HG02970 (cell line): ENCODE data around the gene CDK3.

Source experiments
- ATAC-seq: cut with Tn5 transposase; IDR thresholded peaks from one replicate; pipeline ENCODE4 v1.9.1; 2021; ENCODE audit warnings: mild to moderate bottlenecking, moderate library complexity, moderate number of reproducible peaks; ENCODE audit not compliant: unreplicated experiment, low FRiP score

The CDK3 gene

GRCh38 chr17:76013377-76013932 is 12.8 kb downstream of the CDK3 start:
- ATAC-seq: no peak

- no peak for ATAC-seq
These were observed 13.7 kb downstream of the CDK3 start for GRCh38 chr17:76014100-76014924.

DNA sequence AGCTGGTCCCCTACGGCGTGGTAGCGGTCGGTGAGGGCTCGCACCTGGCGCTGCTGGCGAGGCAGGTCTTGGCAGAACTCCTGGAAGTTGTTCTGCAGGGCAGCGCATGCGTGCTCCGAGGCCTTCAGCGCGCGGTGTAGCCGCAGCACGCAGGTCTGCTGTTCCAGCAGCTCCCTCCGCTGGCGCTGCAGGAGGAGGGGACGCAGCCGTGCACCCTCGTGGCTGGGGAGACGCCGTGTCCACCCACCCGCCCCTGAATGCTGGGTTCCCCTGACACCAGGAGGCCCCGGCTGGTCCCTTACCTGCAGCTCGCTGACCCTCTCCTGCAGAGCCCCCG is 14.2 kb downstream of the CDK3 start:
- ATAC-seq: no peak

GRCh38 chr17:76017481-76018339 is 17.1 kb downstream of the CDK3 start:
- ATAC-seq: no peak

DNA sequence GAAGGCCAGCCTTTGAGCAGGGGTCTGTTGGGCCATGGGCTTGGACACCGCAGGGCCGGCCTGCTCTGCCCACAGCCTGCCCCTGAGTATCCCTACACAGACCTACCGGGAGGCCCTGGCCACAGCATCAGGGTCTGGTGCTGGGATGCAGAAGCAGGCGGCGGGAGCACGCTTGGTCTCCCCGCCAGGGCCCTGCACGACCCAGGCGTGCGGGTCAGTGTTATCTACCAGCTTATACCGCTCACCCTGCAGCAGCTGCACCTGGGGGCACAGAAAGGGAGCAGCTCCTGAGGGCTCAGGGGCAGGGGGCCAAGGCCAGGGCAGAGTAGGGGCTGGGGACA is 17.7 kb downstream of the CDK3 start:
- ATAC-seq: no peak

GRCh38 chr17:76018801-76019200 is 18.1 kb downstream of the CDK3 start:
- no peak for ATAC-seq

DNA sequence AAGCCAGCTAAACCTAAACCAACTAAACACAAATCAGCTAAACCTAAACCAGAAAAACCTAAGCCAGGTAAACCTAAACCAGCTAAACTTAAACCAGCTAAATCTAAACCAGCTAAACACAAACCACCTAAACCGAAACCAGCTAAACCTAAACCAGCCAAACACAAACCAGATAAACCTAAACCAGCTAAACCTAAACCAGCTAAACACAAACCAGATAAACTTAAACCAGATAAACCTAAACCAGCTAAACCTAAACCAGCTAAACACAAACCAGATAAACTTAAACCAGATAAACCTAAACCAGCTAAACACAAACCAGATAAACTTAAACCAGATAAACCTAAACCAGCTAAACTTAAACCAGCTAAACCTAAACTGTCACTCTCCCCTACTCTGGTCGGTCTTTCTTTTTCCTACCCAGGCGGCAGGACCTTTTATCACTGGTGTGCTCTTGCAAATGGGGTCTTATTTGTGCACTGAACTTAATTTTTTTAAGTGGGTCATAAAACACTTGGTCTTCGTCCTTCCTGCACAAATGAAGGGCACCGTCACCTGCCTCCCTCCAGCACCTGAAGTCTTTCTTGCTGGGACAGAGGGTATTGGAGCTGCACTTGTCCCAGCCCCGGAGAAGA is 19.3 kb downstream of the CDK3 start:
- ATAC-seq: no peak

DNA sequence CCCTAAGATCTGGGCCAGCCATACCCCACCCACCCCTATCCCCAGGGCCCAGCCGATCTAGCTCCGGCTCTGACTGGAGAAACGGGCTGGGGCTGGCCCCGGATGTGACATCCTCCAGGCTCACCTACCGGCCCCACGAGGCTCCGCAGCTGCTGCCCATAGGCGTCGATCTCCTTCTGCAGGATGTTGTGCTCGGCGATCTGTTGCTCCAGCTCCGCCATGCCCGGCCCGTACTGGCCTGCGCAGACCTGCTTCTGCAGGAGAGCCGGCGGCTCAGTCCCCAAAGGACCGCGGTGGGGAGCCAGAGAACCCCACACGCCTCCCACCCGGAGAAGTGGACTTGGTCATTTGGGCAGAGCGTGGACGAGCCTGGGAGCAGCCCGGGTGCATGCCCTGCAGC is 21.6 kb downstream of the CDK3 start:
- no peak for ATAC-seq

- no peak for ATAC-seq
These were observed 22.6 kb downstream of the CDK3 start for GRCh38 chr17:76022973-76023899.

GRCh38 chr17:76023900-76024237 is 23.2 kb downstream of the CDK3 start:
- no peak for ATAC-seq

DNA sequence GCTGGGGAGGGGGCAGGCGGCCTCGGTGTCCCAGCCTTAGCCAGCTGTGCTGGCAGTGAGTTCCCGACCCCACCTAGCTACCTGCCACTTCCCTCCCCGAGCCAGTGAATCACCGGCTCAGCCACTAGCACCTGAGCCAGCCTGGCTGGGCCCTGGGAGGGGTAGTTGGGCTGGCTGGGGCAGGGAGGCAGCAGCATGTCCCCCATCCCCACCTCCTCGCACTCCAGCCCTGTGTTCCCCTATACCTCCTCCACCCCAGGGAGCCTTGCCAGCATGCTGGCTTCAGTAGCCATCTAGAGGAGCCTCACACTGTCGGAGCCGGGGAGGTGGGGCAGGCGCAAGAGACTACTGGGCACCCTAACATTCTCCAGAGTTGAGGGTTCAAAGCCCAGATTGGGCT is 23.7 kb downstream of the CDK3 start:
- ATAC-seq: no peak

DNA sequence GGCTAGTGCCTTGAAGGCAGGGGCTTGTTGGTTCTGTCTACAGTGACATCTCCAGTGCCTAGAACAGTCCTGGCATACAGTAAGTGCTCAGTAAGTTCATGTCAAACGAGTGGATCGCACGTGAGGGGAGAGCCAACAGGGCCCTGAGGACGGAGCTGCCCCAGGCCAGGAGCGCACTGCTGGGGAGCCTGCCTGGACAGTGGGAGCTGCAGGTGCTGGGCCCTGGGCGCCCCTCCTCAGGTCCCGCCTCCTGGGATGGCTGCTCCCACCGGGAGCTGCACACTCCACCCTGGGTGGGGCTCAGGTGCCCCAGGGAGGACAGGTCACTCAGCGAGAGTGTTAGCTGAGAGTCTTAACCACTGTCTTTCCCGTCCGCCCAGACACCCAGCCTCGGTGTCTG is 24.6 kb downstream of the CDK3 start:
- ATAC-seq: no peak

GRCh38 chr17:76026714-76027158 is 26.1 kb downstream of the CDK3 start:
- ATAC-seq: no peak

DNA sequence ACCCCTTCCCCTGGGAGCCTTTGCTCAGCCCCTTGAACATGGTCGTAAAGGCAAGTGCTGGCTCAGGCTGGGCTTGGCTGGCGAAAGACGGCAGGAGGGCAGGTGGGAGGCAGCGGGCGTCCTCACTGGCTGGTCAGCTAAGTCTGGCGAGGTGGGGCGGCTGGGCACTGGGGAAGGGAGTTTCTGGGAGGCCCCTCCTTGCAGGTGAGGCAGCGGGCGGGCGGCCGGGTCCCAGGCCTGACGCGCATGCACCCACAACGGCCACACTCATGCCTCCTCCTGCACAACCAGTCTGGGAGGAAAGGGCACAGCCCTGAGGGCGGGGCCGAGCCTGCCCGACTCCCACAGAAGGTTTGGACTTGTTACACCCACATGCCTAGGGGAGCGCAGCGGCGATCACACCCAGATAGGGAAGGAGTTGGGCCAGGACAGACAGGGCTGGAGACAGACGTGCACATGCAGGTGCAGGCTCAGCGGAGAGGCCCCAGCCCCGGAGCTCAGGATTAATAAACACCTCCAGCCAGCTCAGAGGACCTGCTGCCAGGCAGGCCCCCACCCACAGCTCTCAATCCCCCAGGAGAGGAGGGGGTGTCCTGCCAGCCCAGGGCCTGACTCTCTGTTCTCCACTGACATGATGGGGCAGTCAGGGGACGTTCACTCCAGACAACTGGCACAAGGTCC is 26.6 kb downstream of the CDK3 start, which contains the start of gene EVPL:
TSS of gene EVPL (minus strand) at position 148 of the 681 bp plus-strand sequence. CDS start at position 40, 108 bp downstream.
- no peak for ATAC-seq

GRCh38 chr17:76032073-76032779 is 31.6 kb downstream of the CDK3 start:
- ATAC-seq: no peak

GRCh38 chr17:76032780-76033108 is 32.1 kb downstream of the CDK3 start:
- ATAC-seq: no peak

DNA sequence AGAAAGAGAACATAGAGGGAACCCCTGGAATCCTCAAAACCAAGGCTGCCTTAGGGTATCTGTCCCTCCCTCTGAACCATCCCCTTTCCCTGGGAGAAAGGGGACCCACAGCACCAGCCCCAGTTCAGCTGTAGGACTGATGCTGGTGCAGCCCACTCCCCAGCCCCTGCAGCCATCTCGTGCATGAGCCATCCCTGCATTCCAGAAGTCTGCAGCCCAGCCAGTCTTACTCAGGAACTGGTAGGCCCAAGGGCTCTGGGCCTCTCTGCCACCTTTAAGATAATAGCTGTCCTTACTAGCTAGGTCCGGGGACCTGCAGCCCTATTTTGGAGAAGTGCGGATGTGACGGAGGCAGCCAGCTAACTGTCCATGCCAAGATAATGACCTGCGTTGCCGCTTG is 32.5 kb downstream of the CDK3 start:
- ATAC-seq: no peak

DNA sequence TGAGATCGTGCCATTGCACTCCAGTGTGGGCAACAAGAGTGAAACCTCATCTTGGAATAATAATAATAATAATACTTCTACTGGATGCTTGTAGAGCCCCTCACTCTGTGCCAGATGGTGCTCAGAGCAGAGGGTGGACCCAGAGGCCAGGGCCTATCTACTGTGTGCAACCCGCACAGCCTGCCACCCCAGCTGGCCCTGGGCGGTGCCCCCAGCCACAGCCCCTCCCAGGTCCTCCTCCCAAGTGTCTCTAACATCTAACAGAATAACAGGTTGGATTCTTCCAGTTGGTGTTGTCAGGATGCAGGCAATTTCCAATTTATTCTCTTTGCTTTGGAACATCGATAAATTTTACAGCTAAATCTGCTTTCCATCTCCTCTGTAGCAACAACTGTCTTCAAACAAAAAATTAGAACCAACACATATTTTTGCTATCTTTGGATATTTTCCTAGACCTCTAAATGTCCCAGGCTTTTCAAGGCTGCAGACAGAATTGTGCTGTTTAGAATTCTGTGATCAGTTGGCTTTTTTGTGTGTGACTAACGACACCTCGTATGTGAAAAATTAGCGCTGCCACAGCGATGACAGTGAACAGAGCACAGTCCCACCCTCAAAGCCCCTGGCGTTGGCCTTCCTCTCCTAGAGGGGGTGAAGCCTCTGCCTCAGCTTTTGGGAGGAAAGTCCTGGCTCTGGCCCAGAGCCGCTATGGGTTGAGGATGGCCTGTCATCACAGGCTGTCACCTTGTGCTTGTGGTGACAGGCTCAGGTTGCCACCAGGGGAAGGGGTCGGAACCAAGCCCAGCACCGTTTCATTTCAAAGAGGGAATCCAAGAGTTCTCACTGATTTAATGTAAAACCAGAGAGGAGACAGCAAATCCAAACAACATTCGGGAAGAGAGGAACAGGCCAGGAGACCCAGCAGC is 34.0 kb downstream of the CDK3 start:
- ATAC-seq: no peak
